H9 (cell line): ENCODE measurements around the gene TSSC4. TPM values are rescaled to one million over a fixed set of nuclear protein-coding genes. Genes with fewer than 3 reads are reported as not detected.

Source experiments
- DNase-seq: peaks from one replicate; pipeline ENCODE4 v3.0.0-alpha.2; 2017
- H2AFZ ChIP-seq: one replicate; pipeline ENCODE4 v1.6.1; 2013; ENCODE audit warnings: mild to moderate bottlenecking, low read length, control low read depth, moderate library complexity
- H2AK5ac ChIP-seq: 2 replicates; pipeline ENCODE4 v1.6.1; 2013; ENCODE audit warnings: low read length, control low read depth, mixed read lengths; ENCODE audit not compliant: insufficient read length
- H2BK120ac ChIP-seq: one replicate; pipeline ENCODE4 v1.6.1; 2013; ENCODE audit warnings: low read depth, mild to moderate bottlenecking, low read length, control low read depth, inconsistent platforms; ENCODE audit not compliant: poor library complexity, severe bottlenecking
- H2BK12ac ChIP-seq: 2 replicates; pipeline ENCODE4 v1.6.1; 2013; ENCODE audit warnings: low read length, control low read depth, mixed read lengths, low read depth; ENCODE audit not compliant: insufficient read length
- H2BK15ac ChIP-seq: 2 replicates; pipeline ENCODE4 v1.6.1; 2013; ENCODE audit warnings: low read depth, low read length, control low read depth
- H2BK20ac ChIP-seq: one replicate; pipeline ENCODE4 v1.6.1; 2013; ENCODE audit warnings: low read depth, mild to moderate bottlenecking, low read length, control low read depth, inconsistent platforms; ENCODE audit not compliant: poor library complexity, severe bottlenecking
- H2BK5ac ChIP-seq: 2 replicates; pipeline ENCODE4 v1.6.1; 2013; ENCODE audit warnings: low read length, control low read depth, mixed read lengths; ENCODE audit not compliant: insufficient read length
- H3K14ac ChIP-seq: 2 replicates; pipeline ENCODE4 v1.6.1; 2013; ENCODE audit warnings: low read length, control low read depth; ENCODE audit not compliant: insufficient read depth
- H3K18ac ChIP-seq: 2 replicates; pipeline ENCODE4 v1.6.1; 2013; ENCODE audit warnings: low read depth, mild to moderate bottlenecking, mixed read lengths, low read length, control low read depth; ENCODE audit not compliant: insufficient read length
- H3K23ac ChIP-seq: 2 replicates; pipeline ENCODE4 v1.6.1; 2013; ENCODE audit warnings: low read length, control low read depth, mixed read lengths, low read depth; ENCODE audit not compliant: insufficient read length
- H3K23me2 ChIP-seq: 2 replicates; pipeline ENCODE4 v1.6.1; 2013; ENCODE audit warnings: low read depth, mild to moderate bottlenecking, mixed read lengths, low read length, control low read depth; ENCODE audit not compliant: insufficient read length, poor library complexity, severe bottlenecking
- H3K27ac ChIP-seq: 2 replicates; pipeline ENCODE4 v1.5.1; 2013; ENCODE audit warnings: low read length, control low read depth, mixed read lengths, low read depth; ENCODE audit not compliant: insufficient read length
- H3K27me3 ChIP-seq: 2 replicates; pipeline ENCODE4 v1.6.1; 2013; ENCODE audit warnings: low read length, control low read depth, inconsistent platforms; ENCODE audit not compliant: insufficient read depth
- H3K4ac ChIP-seq: 2 replicates; pipeline ENCODE4 v1.6.1; 2013; ENCODE audit warnings: low read depth, mild to moderate bottlenecking, control low read depth, inconsistent platforms, low read length, moderate library complexity
- H3K4me1 ChIP-seq: 2 replicates; pipeline ENCODE4 v1.6.1; 2013; ENCODE audit warnings: low read length, control low read depth, inconsistent platforms; ENCODE audit not compliant: insufficient read depth
- H3K4me2 ChIP-seq: 2 replicates; pipeline ENCODE4 v1.6.1; 2013; ENCODE audit warnings: low read length, control low read depth, mixed read lengths; ENCODE audit not compliant: insufficient read length, insufficient read depth
- H3K56ac ChIP-seq: 2 replicates; pipeline ENCODE4 v1.6.1; 2013; ENCODE audit warnings: low read depth, mild to moderate bottlenecking, mixed read lengths, low read length, control low read depth; ENCODE audit not compliant: insufficient read length
- H3K79me1 ChIP-seq: 2 replicates; pipeline ENCODE4 v1.6.1; 2013; ENCODE audit warnings: low read depth, mild to moderate bottlenecking, moderate library complexity, low read length, control low read depth, inconsistent platforms; ENCODE audit not compliant: insufficient read depth, poor library complexity, severe bottlenecking
- H3K79me2 ChIP-seq: 2 replicates; pipeline ENCODE4 v1.6.1; 2013; ENCODE audit warnings: low read length, control low read depth, inconsistent platforms; ENCODE audit not compliant: insufficient read depth
- H3K9ac ChIP-seq: 2 replicates; pipeline ENCODE4 v1.6.1; 2013; ENCODE audit warnings: low read length, control low read depth, mixed read lengths; ENCODE audit not compliant: insufficient read length; ENCODE audit errors: extremely low read depth
- H3K9me3 ChIP-seq: one replicate; pipeline ENCODE4 v1.6.1; 2013; ENCODE audit warnings: low read depth, low read length, inconsistent platforms; ENCODE audit not compliant: control insufficient read depth
- H3T11ph ChIP-seq: one replicate; pipeline ENCODE4 v1.6.1; 2013; ENCODE audit warnings: mild to moderate bottlenecking, low read length, control low read depth, inconsistent platforms
- H4K20me1 ChIP-seq: one replicate; pipeline ENCODE4 v1.6.1; 2013; ENCODE audit not compliant: control insufficient read depth, insufficient read length, insufficient read depth
- H4K5ac ChIP-seq: 2 replicates; pipeline ENCODE4 v1.6.1; 2013; ENCODE audit warnings: low read depth, mild to moderate bottlenecking, mixed read lengths, low read length, control low read depth; ENCODE audit not compliant: insufficient read length
- H4K8ac ChIP-seq: replicated peaks from 2 replicates; pipeline ENCODE4 v1.6.1; 2013; ENCODE audit warnings: low read length, control low read depth, mixed read lengths, low read depth; ENCODE audit not compliant: insufficient read length
- H4K91ac ChIP-seq: 2 replicates; pipeline ENCODE4 v1.6.1; 2013; ENCODE audit warnings: low read depth, mild to moderate bottlenecking, moderate library complexity, mixed read lengths, low read length, control low read depth; ENCODE audit not compliant: insufficient read length
- H3K27ac Mint-ChIP-seq, 3 experiments: 2 replicates in 2 of 3; 3 replicates in 1 of 3; pipeline ENCODE4 v1.8.0; 2020 to 2021; ENCODE audit warnings: mixed read lengths in 3 of 3, mild to moderate bottlenecking in 1 of 3, moderate library complexity in 1 of 3
- H3K27me3 Mint-ChIP-seq: 2 replicates; pipeline ENCODE4 v1.8.0; 2021; ENCODE audit warnings: low read depth, mild to moderate bottlenecking, moderate library complexity, mixed read lengths
- H3K36me3 Mint-ChIP-seq, 3 experiments: 2 replicates in 2 of 3; 3 replicates in 1 of 3; pipeline ENCODE4 v1.8.0; 2020 to 2021; ENCODE audit warnings: low read depth in 3 of 3, mixed read lengths in 3 of 3; ENCODE audit not compliant: insufficient read depth in 1 of 3
- H3K4me1 Mint-ChIP-seq, 2 experiments: 2 replicates each; pipeline ENCODE4 v1.8.0; 2020; ENCODE audit warnings: mixed read lengths in 2 of 2
- H3K4me3 Mint-ChIP-seq, 2 experiments: 2 replicates in 1 of 2; 3 replicates in 1 of 2; pipeline ENCODE4 v1.8.0; 2020 to 2021; ENCODE audit warnings: mild to moderate bottlenecking in 2 of 2, mixed read lengths in 2 of 2, moderate library complexity in 1 of 2
- H3K9me3 Mint-ChIP-seq, 2 experiments: 2 replicates in 1 of 2; 3 replicates in 1 of 2; pipeline ENCODE4 v1.8.0; 2020; ENCODE audit warnings: mild to moderate bottlenecking in 2 of 2, mixed read lengths in 2 of 2, moderate library complexity in 1 of 2
- WGBS: extraction: QIAGEN DNeasy Blood & Tissue Kit; methylation state at CpG from one replicate; pipeline ENCODE4 v1.1.7; 2013; ENCODE audit warnings: missing lambda C conversion rate, low lambda C conversion rate, mixed read lengths; ENCODE audit not compliant: insufficient read length; ENCODE audit errors: extremely low coverage; 5-methylcytosine and 5-hydroxymethylcytosine counted together
- total RNA-seq: library from RNA; stranded (reverse); gene quantifications from 2 replicates; pipeline ENCODE4 v1.2.1, GENCODE V29; 2021
- TF ChIP-seq, protein P1 (sequence below): fragments of 200-600 bp; sonication (generic); conservative IDR thresholded peaks from 3 replicates; pipeline ENCODE4 v1.8.0; 2021; ENCODE audit warnings: antibody characterized with exemption, mild to moderate bottlenecking

Gene TSSC4
- total RNA-seq, 1 experiment from 2014 or later = 51.0 TPM

DNA sequence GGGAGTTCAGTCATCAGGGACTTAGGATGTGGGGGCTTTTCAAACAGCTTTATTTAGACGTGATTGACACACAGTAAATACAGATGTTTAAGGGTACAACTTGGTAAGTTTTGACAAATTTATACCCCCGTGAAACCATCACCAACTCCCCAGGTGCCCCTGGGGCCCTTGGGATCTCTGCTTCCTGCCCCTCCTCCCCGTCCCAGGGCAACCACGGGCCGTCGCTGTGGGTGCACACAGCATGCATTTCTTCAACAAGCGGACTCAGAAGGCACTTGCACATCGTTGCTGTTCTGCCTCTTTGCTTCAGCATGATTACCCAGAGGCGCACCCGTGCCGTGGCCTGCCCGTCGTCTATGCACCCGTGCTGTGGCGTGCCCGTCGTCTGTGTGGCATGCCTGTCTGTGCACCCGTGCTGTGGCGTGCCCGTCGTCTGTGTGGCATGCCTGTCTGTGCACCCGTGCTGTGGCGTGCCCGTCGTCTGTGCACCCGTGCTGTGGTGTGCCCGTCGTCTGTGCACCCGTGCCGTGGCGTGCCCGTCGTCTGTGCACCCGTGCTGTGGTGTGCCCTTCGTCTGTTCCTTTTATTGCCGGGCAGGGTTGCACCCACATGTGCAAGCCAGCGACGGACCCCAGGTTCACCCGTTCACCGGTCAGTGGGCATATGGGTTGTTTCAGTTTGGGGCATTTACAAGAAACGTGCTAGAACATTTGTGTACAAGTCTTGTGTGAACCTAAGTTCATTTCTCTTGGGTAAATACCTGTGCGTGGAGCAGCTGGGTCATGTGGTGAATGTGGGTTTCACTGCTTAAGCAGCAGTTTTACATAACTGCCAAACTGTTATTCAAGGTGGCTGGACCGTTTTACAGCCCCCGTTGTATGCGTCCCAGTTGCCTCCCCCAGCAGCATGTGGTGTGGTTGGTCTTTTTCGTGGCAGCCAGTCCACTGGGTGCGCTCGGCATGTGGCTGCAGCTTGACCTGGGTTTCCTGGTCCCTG lies 15.1 kb upstream of the TSSC4 start:
- peaks cover 8% of the 10 kb centered on the region for H3K79me1 ChIP-seq
- H3K14ac ChIP-seq = no peak overlapping the region; the same call in 1 of the 2 replicates
- H4K5ac ChIP-seq = no peak overlapping the region
- peaks cover 8% of the 10 kb centered on the region for H4K20me1 ChIP-seq
- no peak overlapping the region for H2BK12ac ChIP-seq
- no peak for DNase-seq
- H4K8ac ChIP-seq = no peak overlapping the region
- no peak overlapping the region for H3K27ac ChIP-seq
- H3K79me2 ChIP-seq = peaks cover 37% of the 10 kb centered on the region; the same call in 1 of the 2 replicates
- H4K91ac ChIP-seq = no peak overlapping the region
- no peak overlapping the region for H3K56ac ChIP-seq
- H2BK15ac ChIP-seq = no peak overlapping the region
- no peak overlapping the region for H3K18ac ChIP-seq
- H3K23ac ChIP-seq = no peak overlapping the region
- H3K9me3 ChIP-seq = no peaks in the 10 kb centered on the region
- no peaks in the 10 kb centered on the region for H3K23me2 ChIP-seq
- H2AFZ ChIP-seq = no peak overlapping the region
- no peak overlapping the region for H3K4me2 ChIP-seq
- H3K27ac Mint-ChIP-seq = no peak overlapping the region; a peak in 1 of 7 replicates
- H2AK5ac ChIP-seq = no peak overlapping the region
- H3K36me3 Mint-ChIP-seq = peaks cover 4 to 15% (median 11%) of the 10 kb centered on the region in 3 experiments; a peak in 6 of 7 replicates
- peaks cover 17 to 30% of the 10 kb centered on the region in 2 experiments for H3K4me1 Mint-ChIP-seq
- H3K27me3 Mint-ChIP-seq = no peaks in the 10 kb centered on the region
- no peak overlapping the region for H2BK5ac ChIP-seq
- H3K9me3 Mint-ChIP-seq = no peaks in the 10 kb centered on the region
- H2BK120ac ChIP-seq = no peak overlapping the region
- H3K27me3 ChIP-seq = no peaks in the 10 kb centered on the region
- no CpG with 5 or more reads among the region's 48 CpGs for WGBS
- TF ChIP-seq, protein P1, sequence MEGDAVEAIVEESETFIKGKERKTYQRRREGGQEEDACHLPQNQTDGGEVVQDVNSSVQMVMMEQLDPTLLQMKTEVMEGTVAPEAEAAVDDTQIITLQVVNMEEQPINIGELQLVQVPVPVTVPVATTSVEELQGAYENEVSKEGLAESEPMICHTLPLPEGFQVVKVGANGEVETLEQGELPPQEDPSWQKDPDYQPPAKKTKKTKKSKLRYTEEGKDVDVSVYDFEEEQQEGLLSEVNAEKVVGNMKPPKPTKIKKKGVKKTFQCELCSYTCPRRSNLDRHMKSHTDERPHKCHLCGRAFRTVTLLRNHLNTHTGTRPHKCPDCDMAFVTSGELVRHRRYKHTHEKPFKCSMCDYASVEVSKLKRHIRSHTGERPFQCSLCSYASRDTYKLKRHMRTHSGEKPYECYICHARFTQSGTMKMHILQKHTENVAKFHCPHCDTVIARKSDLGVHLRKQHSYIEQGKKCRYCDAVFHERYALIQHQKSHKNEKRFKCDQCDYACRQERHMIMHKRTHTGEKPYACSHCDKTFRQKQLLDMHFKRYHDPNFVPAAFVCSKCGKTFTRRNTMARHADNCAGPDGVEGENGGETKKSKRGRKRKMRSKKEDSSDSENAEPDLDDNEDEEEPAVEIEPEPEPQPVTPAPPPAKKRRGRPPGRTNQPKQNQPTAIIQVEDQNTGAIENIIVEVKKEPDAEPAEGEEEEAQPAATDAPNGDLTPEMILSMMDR = no peak
- no peaks in the 10 kb centered on the region; the same call in 1 of the 2 replicates for H3K4me1 ChIP-seq
- no peak overlapping the region for H2BK20ac ChIP-seq
- H3K4ac ChIP-seq = no peak overlapping the region
- H3T11ph ChIP-seq = no peak overlapping the region
- no peak overlapping the region; a peak in 1 of 5 replicates for H3K4me3 Mint-ChIP-seq
- no peak overlapping the region for H3K9ac ChIP-seq
